Ishikawa (cell line): ENCODE results near the gene SDCCAG8.

Experiments
- CEBPB ChIP-seq: IDR thresholded peaks from 2 replicates; pipeline ENCODE4 v1.6.1; 2012
- CREB1 ChIP-seq: IDR thresholded peaks from 2 replicates; pipeline ENCODE4 v1.6.1; 2012; ENCODE audit warnings: low read depth
- EGR1 ChIP-seq: IDR thresholded peaks from 2 replicates; pipeline ENCODE4 v1.6.1; 2012
- EP300 ChIP-seq: IDR thresholded peaks from 2 replicates; pipeline ENCODE4 v1.6.1; 2012; ENCODE audit warnings: borderline replicate concordance
- FOXM1 ChIP-seq: IDR thresholded peaks from 2 replicates; pipeline ENCODE4 v1.6.1; 2012; ENCODE audit warnings: low read depth, borderline replicate concordance
- NFIC ChIP-seq: IDR thresholded peaks from 2 replicates; pipeline ENCODE4 v1.6.1; 2012
- RAD21 ChIP-seq: IDR thresholded peaks from 2 replicates; pipeline ENCODE4 v1.6.1; 2012; ENCODE audit warnings: low read depth
- TAF1 ChIP-seq: IDR thresholded peaks from 2 replicates; pipeline ENCODE4 v1.6.1; 2012; ENCODE audit warnings: low read depth, mild to moderate bottlenecking
- TCF12 ChIP-seq: IDR thresholded peaks from 2 replicates; pipeline ENCODE4 v1.6.1; 2012; ENCODE audit warnings: low read depth
- TEAD4 ChIP-seq: IDR thresholded peaks from 2 replicates; pipeline ENCODE4 v1.6.1; 2012
- YY1 ChIP-seq: IDR thresholded peaks from 2 replicates; pipeline ENCODE4 v1.6.1; 2012; ENCODE audit warnings: low read depth
- ZBTB7A ChIP-seq: IDR thresholded peaks from 2 replicates; pipeline ENCODE4 v1.6.1; 2012; ENCODE audit warnings: low read depth
- TF ChIP-seq, protein P1 (sequence below): IDR thresholded peaks from 2 replicates; pipeline ENCODE4 v1.6.1; 2012
- TF ChIP-seq, protein P2 (sequence below): IDR thresholded peaks from 2 replicates; pipeline ENCODE4 v1.6.1; 2012; ENCODE audit warnings: low read depth, mild to moderate bottlenecking
- TF ChIP-seq, protein P3 (sequence below): IDR thresholded peaks from 2 replicates; pipeline ENCODE4 v1.6.1; 2012

Gene SDCCAG8

DNA sequence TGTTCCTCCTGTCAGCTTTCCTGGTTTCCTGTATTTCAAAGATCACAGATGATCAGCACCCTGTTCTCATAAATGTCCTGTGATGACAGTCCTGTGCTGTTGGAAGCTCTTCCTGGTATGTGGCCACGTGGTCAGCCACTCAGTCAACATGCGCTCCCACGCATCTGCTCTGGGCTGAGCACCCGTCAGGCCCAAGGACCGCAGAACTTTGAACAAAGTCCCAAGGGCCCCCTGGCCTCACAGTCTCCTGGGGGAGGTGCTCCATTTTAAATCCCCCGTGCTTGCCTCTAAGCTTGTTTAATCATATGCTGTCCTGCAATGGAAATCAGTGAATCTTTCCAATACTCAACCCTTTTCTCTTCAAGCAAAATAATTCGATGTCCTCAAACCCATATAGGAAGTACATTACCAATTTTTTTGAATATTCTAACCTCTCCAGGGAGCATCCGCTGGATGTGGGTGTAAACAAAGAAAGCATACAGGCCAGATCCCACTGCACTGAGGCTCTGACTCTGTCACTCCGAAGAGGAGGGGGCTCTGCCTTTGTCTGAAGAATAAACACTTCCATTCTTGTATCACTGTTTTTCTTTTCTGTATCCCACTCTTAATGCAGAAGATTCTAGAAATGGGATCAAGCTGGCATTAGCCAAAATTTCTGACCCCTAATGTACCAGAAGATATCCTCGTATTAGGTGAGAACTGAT, 250.3 kb downstream of the SDCCAG8 start:
- TF ChIP-seq RAD21: no peak
- TF ChIP-seq, protein P1, sequence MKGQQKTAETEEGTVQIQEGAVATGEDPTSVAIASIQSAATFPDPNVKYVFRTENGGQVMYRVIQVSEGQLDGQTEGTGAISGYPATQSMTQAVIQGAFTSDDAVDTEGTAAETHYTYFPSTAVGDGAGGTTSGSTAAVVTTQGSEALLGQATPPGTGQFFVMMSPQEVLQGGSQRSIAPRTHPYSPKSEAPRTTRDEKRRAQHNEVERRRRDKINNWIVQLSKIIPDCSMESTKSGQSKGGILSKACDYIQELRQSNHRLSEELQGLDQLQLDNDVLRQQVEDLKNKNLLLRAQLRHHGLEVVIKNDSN: peak; percentile 27; the same call in 1 of the 2 replicates
- TF ChIP-seq EP300: no peak
- TF ChIP-seq, protein P2, sequence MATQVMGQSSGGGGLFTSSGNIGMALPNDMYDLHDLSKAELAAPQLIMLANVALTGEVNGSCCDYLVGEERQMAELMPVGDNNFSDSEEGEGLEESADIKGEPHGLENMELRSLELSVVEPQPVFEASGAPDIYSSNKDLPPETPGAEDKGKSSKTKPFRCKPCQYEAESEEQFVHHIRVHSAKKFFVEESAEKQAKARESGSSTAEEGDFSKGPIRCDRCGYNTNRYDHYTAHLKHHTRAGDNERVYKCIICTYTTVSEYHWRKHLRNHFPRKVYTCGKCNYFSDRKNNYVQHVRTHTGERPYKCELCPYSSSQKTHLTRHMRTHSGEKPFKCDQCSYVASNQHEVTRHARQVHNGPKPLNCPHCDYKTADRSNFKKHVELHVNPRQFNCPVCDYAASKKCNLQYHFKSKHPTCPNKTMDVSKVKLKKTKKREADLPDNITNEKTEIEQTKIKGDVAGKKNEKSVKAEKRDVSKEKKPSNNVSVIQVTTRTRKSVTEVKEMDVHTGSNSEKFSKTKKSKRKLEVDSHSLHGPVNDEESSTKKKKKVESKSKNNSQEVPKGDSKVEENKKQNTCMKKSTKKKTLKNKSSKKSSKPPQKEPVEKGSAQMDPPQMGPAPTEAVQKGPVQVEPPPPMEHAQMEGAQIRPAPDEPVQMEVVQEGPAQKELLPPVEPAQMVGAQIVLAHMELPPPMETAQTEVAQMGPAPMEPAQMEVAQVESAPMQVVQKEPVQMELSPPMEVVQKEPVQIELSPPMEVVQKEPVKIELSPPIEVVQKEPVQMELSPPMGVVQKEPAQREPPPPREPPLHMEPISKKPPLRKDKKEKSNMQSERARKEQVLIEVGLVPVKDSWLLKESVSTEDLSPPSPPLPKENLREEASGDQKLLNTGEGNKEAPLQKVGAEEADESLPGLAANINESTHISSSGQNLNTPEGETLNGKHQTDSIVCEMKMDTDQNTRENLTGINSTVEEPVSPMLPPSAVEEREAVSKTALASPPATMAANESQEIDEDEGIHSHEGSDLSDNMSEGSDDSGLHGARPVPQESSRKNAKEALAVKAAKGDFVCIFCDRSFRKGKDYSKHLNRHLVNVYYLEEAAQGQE: no peak

DNA sequence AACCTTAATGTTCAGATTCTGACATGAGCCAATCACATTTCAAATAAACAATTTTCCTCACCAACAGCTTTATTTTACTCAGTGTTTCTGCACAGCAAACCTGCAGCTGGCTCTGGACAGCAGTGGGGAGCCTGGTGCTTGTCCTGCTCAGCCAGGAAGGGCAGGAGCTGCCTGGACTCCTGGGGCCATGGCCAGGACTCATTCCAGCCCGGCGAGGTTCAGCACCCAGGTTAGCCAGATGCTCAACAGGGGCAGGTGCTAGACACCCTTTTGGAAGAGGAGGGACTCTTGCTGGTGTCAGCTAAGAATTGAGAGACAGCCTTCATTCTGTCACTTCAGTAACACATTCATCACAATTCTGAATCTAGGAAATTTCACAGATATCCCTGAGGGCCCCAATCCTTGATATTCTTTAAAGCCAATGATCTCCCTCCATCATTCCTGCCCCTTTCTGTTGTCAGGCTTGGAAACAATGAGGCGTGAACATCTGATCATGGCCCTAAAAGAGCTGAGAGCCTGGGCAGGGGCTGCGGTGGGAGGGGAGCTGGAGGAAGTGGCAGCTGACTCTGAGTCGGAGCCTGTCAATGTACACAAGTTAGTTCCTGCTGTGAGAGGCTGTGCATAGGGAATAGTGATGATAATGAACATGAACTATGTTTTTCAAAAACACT, 251.3 kb downstream of the SDCCAG8 start:
- TF ChIP-seq TAF1: no peak
- no peak for TF ChIP-seq CEBPB
- TF ChIP-seq EP300: no peak
- no peak for TF ChIP-seq FOXM1
- TF ChIP-seq, protein P1: no peak
- TF ChIP-seq RAD21: no peak
- no peak for TF ChIP-seq ZBTB7A
- no peak for TF ChIP-seq CREB1
- TF ChIP-seq EGR1: no peak
- TF ChIP-seq TEAD4: no peak
- no peak for TF ChIP-seq YY1
- TF ChIP-seq, protein P3, sequence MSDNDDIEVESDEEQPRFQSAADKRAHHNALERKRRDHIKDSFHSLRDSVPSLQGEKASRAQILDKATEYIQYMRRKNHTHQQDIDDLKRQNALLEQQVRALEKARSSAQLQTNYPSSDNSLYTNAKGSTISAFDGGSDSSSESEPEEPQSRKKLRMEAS: no peak
- TF ChIP-seq NFIC: no peak
- TF ChIP-seq, protein P2: no peak
- TF ChIP-seq TCF12: no peak

DNA sequence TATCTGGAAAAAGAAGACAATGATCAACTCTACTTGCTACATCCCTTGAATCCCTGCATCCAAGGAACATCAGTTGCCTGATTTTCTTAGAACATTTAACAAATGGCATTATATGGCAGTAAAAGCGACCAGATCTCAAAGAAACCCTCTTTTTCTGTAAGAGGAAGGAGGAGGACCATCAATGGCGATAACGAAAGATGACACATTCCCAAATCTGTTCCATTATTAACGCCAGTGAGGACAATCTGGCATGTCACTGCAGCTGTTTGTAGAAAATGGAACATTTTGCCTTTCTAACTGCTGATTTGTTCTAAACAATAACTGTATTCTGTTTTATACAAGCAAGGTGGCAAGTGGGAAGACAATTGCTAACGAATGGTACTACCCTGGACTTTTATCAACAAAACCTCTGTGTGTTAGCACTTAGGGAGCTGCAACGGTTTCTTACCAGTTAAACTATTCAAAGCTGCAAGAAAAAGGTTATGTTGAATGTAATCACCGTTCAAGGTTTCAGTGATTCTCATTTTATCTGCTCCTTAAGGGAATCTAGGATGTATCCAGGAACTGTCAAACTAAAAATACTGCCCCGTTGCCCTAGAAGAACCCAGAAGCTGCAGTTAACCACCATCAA, 251.9 kb downstream of the SDCCAG8 start:
- TF ChIP-seq, protein P2: no peak
- TF ChIP-seq, protein P1: no peak
- TF ChIP-seq TAF1 (no peak), CEBPB (no peak), YY1 (no peak), FOXM1 (no peak), RAD21 (no peak)

DNA sequence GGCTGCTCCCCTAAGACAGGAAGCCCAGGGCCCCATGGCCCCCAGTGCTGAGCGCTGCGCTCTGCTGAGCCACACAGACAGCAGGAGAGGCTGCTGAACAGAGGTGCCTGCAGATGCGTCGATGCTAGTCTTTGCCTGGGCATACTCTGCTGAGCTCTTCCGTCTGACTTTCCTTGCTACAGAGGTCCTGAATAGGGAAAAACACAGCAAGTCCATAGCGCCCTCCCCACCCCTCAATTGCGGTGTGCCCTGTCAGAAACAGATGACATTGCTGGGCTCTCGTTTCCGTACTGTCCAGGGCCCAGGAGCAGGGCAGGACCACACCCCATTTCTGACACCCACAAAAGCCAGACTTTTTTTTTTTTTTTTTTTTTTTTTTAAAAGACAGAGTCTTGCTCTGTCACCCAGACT, 252.5 kb downstream of the SDCCAG8 start:
- TF ChIP-seq, protein P1: no peak
- no peak for TF ChIP-seq EGR1
- no peak for TF ChIP-seq CREB1
- TF ChIP-seq, protein P3: no peak
- no peak for TF ChIP-seq CEBPB
- no peak for TF ChIP-seq ZBTB7A
- no peak for TF ChIP-seq EP300
- no peak for TF ChIP-seq TCF12
- TF ChIP-seq RAD21: no peak
- TF ChIP-seq YY1: no peak
- no peak for TF ChIP-seq TAF1
- no peak for TF ChIP-seq TEAD4
- TF ChIP-seq, protein P2: no peak
- no peak for TF ChIP-seq NFIC
- no peak for TF ChIP-seq FOXM1
